Astrocyte of the cerebellum (primary cell): ENCODE data around the gene NEAT1.
"Not testable (repeated sequence)": the region's sequence is repeated elsewhere in the genome, so short reads cannot be mapped to it uniquely, and the experiment has no call there.

Experiments used
- DNase-seq: peaks from one replicate; pipeline ENCODE4 v3.0.0-alpha.2; 2011; ENCODE audit warnings: low read depth
- H3K4me3 ChIP-seq: 2 replicates; pipeline ENCODE4 v1.5.1; 2011; ENCODE audit warnings: mild to moderate bottlenecking, low read depth, low read length, moderate library complexity
- CTCF ChIP-seq: IDR thresholded peaks from 2 replicates; pipeline ENCODE4 v1.5.1; 2012; ENCODE audit warnings: low read length, low read depth, moderate library complexity, mild to moderate bottlenecking; ENCODE audit errors: missing control alignments
- in situ Hi-C: cut with HindIII; loops from 2 replicates; pipeline ENCODE4 v1.10.0; 2017; ENCODE audit warnings: low sequenced_read_pairs

The NEAT1 gene

GRCh38 chr11:65454696-65455456 lies 32.3 kb downstream of the NEAT1 start:
- TF ChIP-seq CTCF = no peak
- no peak for DNase-seq
- in situ Hi-C loops = no loop called here
- peak overlapping the region; percentile 52 for H3K4me3 ChIP-seq

GRCh38 chr11:65456418-65456817 lies 33.8 kb downstream of the NEAT1 start:
- TF ChIP-seq CTCF = no peak
- H3K4me3 ChIP-seq = no peak overlapping the region
- DNase-seq = no peak
- in situ Hi-C loops = no loop called here

- no peak for DNase-seq
- no peak for TF ChIP-seq CTCF
- H3K4me3 ChIP-seq = no peak overlapping the region
- in situ Hi-C loops = no loop called here
These were observed 37.0 kb downstream of the NEAT1 start for GRCh38 chr11:65459552-65459951.

- H3K4me3 ChIP-seq, in situ Hi-C loops, DNase-seq: not testable (repeated sequence)
These were observed 42.9 kb downstream of the NEAT1 start for GRCh38 chr11:65465471-65465870.

GRCh38 chr11:65467306-65467705 lies 44.7 kb downstream of the NEAT1 start:
- in situ Hi-C loops, DNase-seq, H3K4me3 ChIP-seq: not testable (repeated sequence)
- peak; percentile 4 for TF ChIP-seq CTCF

GRCh38 chr11:65468874-65469333 lies 46.3 kb downstream of the NEAT1 start:
- in situ Hi-C loops = no loop called here
- no peak overlapping the region for H3K4me3 ChIP-seq
- no peak for DNase-seq
- TF ChIP-seq CTCF = peak; percentile 35

GRCh38 chr11:65470433-65471049 lies 47.9 kb downstream of the NEAT1 start:
- in situ Hi-C loops = no loop called here
- H3K4me3 ChIP-seq = no peak overlapping the region
- TF ChIP-seq CTCF = no peak
- DNase-seq = no peak
